Activated CD4-positive, alpha-beta memory T cell treated with anti-CD3 and anti-CD28 coated beads for 36 hours (primary cell): ENCODE results near the gene NKAPL. TPM values are rescaled to one million over a fixed set of nuclear protein-coding genes. Genes with fewer than 3 reads are reported as not detected.

Source experiments
- total RNA-seq, 2 experiments: library from RNA; stranded (reverse); gene quantifications; one replicate each; pipeline ENCODE4 v1.2.3, GENCODE V29; 2021

Gene NKAPL
- total RNA-seq, 2 experiments from 2014 or later, result not detected

Other genes starting within 250 kb of the NKAPL start
- gene ZNF165, start 178.7 kb upstream of the NKAPL start, total RNA-seq, result 1 to 10 TPM; 3.7 to 4.0 TPM
- 1 to 10 TPM; 2.8 to 3.6 TPM for gene ZSCAN16, start 134.7 kb upstream of the NKAPL start, total RNA-seq
- 10 to 100 TPM; 14.4 to 16.5 TPM for gene ZKSCAN8, start 117.4 kb upstream of the NKAPL start, total RNA-seq
- gene ZSCAN9, start 34.0 kb upstream of the NKAPL start, total RNA-seq, result 1 to 10 TPM; 2.8 to 3.0 TPM
- gene ZKSCAN4, start 7.0 kb upstream of the NKAPL start, total RNA-seq, result 1 to 10 TPM; 3.7 to 3.8 TPM
- 1 to 10 TPM; 6.0 to 6.4 TPM for gene ZSCAN26, start 7.8 kb downstream of the NKAPL start, total RNA-seq
- gene PGBD1, start 22.3 kb downstream of the NKAPL start, total RNA-seq, result 1 to 10 TPM; 1.6 to 1.9 TPM
- gene ZSCAN31, start 76.9 kb downstream of the NKAPL start, total RNA-seq, result 1 to 10 TPM in 1 of 2 experiments, under 1 TPM in 1; 0.77 to 1.6 TPM
- gene ZKSCAN3, start 90.7 kb downstream of the NKAPL start, total RNA-seq, result 1 to 10 TPM; 2.2 to 2.7 TPM
- gene ZSCAN12, start 140.4 kb downstream of the NKAPL start, total RNA-seq, result 1 to 10 TPM; 4.1 to 4.4 TPM
- gene ZSCAN23, start 184.2 kb downstream of the NKAPL start, total RNA-seq, result 1 to 10 TPM in 1 of 2 experiments, under 1 TPM in 1; 0.83 to 1.1 TPM